ENCODE measurements around the gene SIRPA. TPM values are rescaled to one million over a fixed set of nuclear protein-coding genes. Genes with fewer than 3 reads are reported as not detected.

The SIRPA gene
- total RNA-seq, 1 experiment from 2014 or later, result 37.7 TPM

DNA sequence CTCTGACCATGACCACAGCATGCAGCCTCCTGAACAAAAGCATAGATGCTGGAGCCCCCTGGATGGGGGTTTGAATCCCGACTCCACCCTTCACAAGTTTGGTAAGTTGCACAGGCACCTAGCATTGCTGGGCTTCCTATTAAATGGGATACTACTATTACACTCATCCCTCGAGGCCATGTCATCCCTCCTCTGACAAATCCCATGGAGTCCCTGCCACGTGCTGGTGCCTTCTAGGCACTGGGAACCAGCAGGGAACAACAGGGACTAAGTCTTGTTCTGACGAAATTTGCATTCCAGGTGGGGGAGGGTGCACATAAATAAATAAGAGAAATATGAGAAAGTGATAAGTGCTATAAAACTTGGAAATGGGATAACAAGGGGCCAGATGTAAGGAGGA, 15.3 kb upstream of the SIRPA start:
- H3K36me3 ChIP-seq, result no peaks in the 10 kb centered on the region
- no peaks in the 10 kb centered on the region for H3K9me3 ChIP-seq
- DNase-seq, result no peak
- H3K4me3 ChIP-seq, result no peak overlapping the region
- no peaks in the 10 kb centered on the region for H3K27me3 ChIP-seq

DNA sequence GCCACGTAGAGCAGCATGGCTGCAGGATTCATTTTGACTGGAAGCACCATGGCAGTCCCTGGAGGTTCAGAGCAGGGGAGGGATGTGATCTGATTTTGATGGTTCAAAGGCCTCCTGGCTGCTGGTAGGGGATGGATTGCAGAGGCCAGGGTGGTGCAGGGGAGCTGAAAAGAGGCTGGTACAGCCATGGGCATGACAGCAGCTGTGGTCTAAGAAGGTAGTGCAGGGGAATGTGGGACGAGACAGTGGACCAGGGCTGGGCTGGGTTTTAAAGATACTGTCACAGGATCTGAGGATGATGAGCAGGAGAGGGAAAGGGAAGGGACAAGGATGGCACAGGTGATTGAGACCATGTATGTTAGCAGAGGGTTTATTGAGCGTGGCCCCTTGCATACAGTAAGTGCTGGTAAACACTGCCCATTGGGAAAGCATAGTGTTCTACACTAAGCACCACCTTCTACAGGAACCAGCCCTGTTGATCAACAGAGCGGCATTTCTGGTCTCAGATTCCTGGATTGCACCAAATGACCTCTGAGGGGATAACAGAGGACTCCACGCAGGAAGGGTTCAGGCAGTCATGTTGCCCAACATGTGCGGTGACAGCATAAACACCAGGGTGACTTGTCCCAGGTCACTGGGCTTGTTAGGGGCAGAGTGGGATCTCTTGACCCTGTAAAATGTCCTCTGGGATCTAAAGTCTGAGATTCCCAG, 14.5 kb upstream of the SIRPA start:
- Histone ChIP-seq H3K9me3 (no peaks in the 10 kb centered on the region), H3K27me3 (no peaks in the 10 kb centered on the region), H3K36me3 (no peaks in the 10 kb centered on the region), H3K4me3 (no peak overlapping the region)
- no peak for DNase-seq

DNA sequence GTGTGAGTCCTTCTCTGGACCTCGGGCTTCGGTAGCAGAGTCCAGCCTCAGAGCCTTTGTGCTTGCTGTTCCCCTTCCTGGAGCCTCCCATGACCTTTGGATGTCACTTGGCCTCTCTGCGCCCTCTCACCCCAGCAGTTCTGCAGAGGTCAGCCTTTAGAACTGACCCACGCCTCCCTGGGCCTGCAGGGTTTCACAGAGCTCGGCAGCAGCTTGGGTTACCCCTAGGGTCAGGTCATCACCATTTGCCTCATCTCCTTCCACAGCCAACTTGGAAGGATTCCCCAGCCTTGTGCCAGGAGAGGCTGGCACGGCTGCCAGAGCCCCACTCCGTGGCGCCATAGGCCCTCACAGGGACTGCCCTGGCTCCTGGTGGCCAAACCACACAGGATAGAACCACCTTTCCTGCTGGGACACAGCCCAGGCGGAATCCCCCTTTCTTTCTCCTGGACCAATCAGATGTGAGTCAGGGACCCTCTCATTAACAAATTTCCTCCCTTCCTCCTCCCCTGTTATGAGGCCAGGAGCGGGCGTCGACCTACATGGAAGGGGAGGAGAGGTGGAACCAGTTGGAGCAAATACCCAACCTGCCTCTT, 13.9 kb upstream of the SIRPA start:
- Histone ChIP-seq H3K27me3 (no peaks in the 10 kb centered on the region), H3K4me3 (no peak overlapping the region), H3K36me3 (no peaks in the 10 kb centered on the region), H3K9me3 (no peaks in the 10 kb centered on the region)
- DNase-seq, result peak; percentile 89

DNA sequence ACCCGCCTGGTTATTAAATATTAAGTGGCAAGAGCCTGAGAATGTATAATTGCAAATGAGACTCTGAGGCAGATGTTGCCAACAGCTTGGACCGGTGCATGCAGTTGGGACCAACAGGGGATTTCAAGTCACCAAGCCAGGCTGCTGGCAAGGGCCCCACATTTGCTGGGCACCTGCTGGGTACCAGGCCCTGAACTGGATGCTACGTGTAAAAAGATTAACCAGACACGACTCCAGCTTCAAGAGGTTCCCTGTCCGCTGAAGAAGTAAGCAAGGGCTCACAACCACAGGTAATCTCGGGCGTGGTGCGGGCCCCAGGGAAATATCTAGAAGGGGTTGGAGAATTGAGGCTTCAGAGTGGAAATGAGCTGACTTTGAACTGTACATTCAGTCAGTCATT, 13.2 kb upstream of the SIRPA start:
- Histone ChIP-seq H3K27me3 (no peaks in the 10 kb centered on the region), H3K36me3 (no peaks in the 10 kb centered on the region), H3K4me3 (no peak overlapping the region), H3K9me3 (no peaks in the 10 kb centered on the region)
- DNase-seq, result no peak

DNA sequence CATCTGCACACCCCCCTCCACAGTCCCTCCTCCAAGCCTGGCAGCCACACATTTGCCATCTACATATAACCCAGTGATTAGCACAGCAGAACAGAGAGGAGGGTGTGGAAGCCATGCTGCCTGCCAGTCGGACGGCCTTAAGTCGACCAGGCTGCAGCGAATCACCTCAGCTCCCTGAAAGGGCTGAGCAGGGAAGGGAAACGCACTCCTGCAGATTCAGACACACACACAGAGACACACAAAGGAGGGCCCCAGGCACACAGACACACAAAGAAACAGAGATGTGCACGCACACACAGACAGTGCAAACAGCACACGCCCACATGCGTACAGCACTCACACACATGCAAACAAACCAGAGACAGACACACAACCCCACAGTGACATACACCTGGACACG, 11.2 kb upstream of the SIRPA start:
- H3K9me3 ChIP-seq, result no peaks in the 10 kb centered on the region
- DNase-seq, result no peak
- H3K27me3 ChIP-seq, result no peaks in the 10 kb centered on the region
- H3K4me3 ChIP-seq, result no peak overlapping the region
- no peaks in the 10 kb centered on the region for H3K36me3 ChIP-seq

DNA sequence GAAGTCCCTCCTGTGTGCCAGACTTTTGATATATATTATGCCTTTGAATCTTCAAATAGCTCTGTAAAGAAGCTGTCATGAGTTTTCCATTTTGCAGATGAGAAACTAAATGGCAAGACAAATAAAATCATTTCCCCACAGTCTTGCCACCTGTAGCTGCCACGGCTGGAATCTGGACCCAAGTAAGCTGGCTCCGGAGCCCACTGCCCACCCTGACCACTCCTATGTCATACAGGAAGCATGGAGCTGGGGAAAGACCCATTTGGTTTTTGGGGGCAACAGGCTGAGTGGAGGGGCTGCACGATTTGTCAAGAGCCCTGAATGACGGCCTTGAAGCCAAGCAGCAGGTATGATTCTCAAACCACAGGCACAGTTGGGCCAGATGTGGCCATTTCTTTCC, 10.0 kb upstream of the SIRPA start:
- no peaks in the 10 kb centered on the region for H3K9me3 ChIP-seq
- H3K36me3 ChIP-seq, result no peaks in the 10 kb centered on the region
- no peaks in the 10 kb centered on the region for H3K27me3 ChIP-seq
- H3K4me3 ChIP-seq, result no peak overlapping the region
- no peak for DNase-seq

DNA sequence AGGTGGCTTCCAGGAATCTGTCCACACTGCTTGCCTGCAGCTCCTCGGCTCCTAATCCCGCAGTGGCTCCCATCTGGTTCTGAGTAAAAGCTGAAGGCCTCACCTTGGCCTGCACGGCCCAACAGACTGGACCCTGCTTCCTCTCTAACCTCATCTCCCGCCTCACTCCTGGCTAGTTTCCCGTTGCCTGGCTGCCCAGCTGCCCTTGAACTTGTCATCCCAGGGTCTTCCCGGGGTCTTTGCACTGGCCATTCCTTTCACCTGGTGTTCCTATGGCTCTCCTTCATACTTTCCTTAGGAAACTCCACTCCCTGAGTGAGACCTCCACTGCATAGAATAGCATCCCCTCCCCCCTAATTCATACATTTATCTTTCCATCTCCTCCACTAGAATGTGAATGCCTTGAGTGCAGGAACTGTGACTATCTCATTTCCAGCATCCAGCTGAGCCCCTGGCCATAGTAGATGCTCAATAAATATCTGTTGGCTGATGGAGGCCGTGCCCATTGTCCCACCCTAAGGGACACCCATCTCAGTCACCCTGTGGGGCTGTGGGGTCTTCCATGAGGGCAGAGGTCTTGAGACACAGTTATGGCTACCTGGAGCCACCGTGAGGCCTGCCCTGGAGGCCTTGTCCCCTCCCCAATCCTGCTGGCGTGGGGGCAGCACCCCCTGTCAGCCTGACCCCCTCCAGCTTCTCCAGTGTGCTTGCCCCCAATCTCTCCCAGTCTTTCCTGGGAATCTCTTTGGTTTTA, 9.1 kb upstream of the SIRPA start:
- H3K4me3 ChIP-seq, result no peak overlapping the region
- H3K9me3 ChIP-seq, result no peaks in the 10 kb centered on the region
- DNase-seq, result no peak
- no peaks in the 10 kb centered on the region for H3K27me3 ChIP-seq
- no peaks in the 10 kb centered on the region; the same call in 1 of the 2 replicates for H3K36me3 ChIP-seq

DNA sequence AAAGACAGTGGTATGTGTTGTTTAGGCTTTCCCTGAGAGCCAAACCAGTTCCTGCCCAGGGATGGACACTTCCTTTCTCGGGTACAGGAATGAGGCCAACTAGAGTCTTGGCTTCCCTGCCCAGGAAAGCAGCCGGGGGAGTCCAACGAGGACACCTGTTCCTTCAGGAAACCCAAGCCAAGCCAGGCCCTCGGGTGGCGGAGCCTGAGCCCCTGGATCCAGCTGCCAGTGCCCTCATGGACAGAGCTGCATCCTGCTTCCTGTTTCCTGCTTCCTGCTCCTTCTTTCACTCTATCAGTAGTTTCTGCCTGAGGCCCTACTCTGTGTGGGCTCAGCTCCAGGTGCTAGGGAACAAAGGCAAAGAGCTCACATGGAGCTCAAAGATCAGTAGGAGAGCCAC, 7.9 kb upstream of the SIRPA start:
- peak; percentile 47 for DNase-seq
- H3K4me3 ChIP-seq, result no peak overlapping the region
- no peaks in the 10 kb centered on the region for H3K9me3 ChIP-seq
- H3K36me3 ChIP-seq, result peaks cover 4% of the 10 kb centered on the region; the same call in 1 of the 2 replicates
- H3K27me3 ChIP-seq, result no peaks in the 10 kb centered on the region

DNA sequence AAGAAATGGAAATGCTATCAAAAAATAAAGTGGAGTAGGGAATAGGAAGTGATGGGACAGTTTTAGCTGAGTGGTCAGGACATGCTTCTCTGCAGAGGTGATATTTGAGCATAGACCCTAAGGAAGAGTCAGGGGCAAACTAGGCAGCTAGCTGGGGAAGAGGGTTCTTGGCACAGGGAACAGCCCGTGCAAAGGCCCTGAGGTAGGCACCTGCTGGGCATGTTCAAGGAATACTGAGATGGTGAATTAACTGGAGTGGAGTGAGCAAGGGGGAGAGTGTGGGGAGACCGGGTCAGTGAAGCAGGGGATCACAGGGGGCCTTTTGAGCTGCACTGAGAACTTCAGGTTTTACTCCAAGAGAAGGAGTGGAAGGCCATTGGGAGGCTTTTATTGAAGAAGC, 7.5 kb upstream of the SIRPA start:
- Histone ChIP-seq H3K4me3 (no peak overlapping the region), H3K9me3 (no peaks in the 10 kb centered on the region)
- DNase-seq, result no peak

DNA sequence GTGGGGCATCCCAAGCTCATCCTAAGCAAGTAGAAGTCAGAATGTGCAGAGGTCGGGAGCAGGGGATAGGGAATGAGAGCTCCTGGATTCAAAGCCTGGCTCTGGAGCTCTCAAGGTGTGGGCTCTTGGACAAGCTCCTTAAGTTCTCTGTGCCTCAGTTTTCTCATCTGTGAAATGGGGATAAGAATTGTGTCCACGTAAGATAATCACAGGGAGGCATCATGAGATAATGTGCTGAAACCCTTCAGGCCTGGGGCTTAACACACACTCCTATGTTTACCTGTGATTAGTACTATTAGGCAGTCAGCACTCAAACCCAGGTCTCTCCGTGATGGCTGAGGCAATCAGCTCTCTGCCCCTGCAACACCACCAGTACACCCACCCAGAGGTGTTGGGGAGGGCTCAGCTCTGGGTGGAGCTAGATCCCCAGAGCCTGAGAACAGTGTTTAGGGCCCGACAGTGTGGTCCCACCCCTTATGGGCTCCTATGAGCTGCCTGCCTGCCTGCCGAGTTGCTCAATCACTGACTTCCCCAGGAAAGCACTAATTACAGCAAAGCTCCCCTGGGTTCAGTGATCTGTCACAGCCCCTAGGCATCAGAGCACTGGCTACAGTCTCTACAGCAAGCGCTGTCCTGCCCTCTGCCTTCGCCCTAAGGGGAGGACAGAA, 6.3 kb upstream of the SIRPA start:
- Histone ChIP-seq H3K27me3 (no peaks in the 10 kb centered on the region), H3K4me3 (no peak overlapping the region), H3K9me3 (no peaks in the 10 kb centered on the region), H3K36me3 (peaks cover 4% of the 10 kb centered on the region; the same call in 1 of the 2 replicates)
- DNase-seq, result no peak

More for the DNA sequence above, 7.5 kb upstream of the SIRPA start:
- no peaks in the 10 kb centered on the region for H3K27me3 ChIP-seq
- H3K36me3 ChIP-seq, result peaks cover 4% of the 10 kb centered on the region; the same call in 1 of the 2 replicates

DNA sequence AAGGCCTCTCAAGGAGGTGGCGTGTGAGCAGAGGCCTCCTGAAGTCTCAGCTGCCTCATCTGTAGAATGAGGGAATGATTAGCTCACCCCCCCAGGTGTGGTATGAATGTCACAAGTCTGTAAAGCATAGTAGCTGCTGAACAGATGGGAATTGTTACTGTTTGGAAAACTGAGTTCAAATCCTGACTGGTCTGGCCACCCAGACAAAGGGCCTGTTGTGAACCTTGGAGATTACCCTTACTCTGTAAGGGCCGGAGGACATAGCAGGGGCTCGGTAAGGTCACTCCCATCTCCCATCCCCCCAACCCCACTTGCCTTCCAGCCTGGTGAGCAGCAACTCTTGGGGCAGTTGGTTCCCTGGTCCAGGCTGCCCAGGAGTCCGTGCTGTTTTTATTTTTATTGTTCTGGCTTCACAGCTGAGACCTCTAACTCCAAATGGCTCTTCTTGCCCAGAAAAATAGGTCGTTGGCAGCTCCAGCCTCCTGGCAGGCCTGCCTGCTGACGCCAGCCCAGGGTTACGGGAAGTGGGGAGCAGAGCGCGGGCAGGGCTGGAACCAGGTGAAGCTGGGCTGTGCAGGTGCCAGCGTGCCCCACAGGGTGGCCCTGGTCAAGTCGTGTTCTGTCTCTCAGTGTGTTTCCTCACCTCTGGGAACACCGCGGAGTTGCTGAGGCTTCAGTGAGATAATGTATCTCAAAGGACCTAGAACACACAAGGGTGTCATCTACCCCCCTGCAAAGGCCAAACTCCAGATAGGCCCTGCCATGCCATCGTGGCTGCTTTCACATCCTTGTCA, 4.5 kb upstream of the SIRPA start:
- Histone ChIP-seq H3K36me3 (peaks cover 4% of the 10 kb centered on the region; the same call in 1 of the 2 replicates), H3K9me3 (no peaks in the 10 kb centered on the region), H3K4me3 (no peak overlapping the region), H3K27me3 (no peaks in the 10 kb centered on the region)
- DNase-seq, result no peak

DNA sequence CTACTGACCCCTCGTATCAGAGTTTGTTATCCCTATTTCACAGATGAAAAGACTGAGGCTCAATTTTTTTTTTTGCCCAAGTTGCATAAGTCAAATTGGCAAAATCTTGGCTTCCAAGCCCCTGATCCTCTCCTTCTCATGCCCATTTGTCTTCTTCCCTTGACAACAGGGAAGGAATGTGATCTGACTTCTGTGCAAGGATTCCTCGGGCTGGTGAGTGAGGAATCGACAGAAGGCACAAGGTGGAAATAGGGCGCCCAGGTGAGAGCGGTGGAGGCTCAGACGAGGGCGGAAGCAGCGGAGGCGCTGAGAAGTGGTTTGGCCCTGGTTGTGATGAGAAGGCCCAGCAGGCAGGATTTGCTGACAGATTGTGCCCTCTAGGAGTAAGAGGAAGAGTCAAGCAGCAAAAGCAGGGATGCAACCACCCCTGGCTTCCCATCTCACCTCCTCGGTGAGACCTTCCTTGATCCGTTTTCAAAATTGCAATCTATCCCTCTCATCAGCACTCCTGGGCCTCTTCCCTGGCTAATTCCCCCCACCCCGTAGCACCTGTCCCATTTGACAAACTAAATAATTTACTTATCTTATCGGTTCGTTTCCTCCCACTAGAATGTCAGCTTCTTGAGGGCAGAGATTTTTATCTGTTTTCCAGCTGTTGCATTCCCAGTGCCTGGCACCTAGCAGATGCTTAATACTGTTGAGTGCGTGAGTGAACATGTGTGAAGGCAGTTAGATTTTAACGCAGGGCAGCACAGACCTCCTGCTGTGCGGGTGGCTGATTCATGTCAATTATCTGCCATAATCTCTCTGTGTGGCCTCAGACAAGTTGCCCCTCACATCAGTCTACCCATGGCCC, 3.7 kb upstream of the SIRPA start:
- no peak for DNase-seq
- no peaks in the 10 kb centered on the region for H3K9me3 ChIP-seq
- no peaks in the 10 kb centered on the region for H3K27me3 ChIP-seq
- no peak overlapping the region for H3K4me3 ChIP-seq
- H3K36me3 ChIP-seq, result peaks cover 4% of the 10 kb centered on the region; the same call in 1 of the 2 replicates

DNA sequence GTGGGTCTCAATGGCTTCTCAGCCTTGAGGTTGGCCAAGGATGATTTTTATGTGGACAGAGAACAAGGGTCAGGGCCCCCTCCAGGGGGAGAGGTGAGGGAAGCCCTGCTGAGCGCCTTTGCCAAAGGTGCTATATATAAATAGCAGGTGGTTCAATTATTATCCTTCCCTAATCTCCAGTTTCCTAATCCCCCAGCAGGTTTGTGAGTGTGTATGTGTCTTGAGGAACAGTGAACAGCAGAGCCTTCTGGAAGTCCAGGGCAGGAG, 3.2 kb upstream of the SIRPA start:
- DNase-seq, result no peak
- no peaks in the 10 kb centered on the region for H3K27me3 ChIP-seq
- peaks cover 4% of the 10 kb centered on the region; the same call in 1 of the 2 replicates for H3K36me3 ChIP-seq
- H3K9me3 ChIP-seq, result no peaks in the 10 kb centered on the region
- H3K4me3 ChIP-seq, result no peak overlapping the region

DNA sequence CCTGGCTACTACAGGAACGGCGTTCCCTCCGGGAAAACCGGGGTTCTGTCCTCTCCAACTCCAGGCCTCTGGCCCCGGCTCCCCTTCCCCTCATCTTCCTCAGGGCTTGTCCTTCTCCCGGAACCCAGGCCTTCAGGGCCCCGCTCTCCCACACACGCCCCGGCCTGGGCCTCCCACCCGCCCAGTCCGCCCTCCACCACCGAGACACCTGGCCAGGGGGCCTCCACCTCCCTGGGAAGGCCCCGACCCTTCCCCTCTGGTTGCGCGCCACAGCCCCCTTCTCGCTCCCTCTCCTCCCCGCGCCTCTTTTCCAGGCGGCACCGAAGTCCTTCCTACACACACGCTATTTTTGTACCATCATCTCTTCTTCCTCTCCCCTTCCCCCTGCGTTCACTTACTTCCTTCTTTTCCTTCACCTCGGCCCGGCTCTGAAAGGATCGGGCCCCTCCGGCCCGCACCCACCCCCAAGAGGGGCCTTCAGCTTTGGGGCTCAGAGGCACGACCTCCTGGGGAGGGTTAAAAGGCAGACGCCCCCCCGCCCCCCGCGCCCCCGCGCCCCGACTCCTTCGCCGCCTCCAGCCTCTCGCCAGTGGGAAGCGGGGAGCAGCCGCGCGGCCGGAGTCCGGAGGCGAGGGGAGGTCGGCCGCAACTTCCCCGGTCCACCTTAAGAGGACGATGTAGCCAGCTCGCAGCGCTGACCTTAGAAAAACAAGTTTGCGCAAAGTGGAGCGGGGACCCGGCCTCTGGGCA, 1.3 kb upstream of the SIRPA start:
- DNase-seq, result no peak
- Histone ChIP-seq H3K27me3 (no peaks in the 10 kb centered on the region), H3K36me3 (peaks cover 8% of the 10 kb centered on the region), H3K4me3 (peak overlapping the region; percentile 69), H3K9me3 (no peaks in the 10 kb centered on the region)

DNA sequence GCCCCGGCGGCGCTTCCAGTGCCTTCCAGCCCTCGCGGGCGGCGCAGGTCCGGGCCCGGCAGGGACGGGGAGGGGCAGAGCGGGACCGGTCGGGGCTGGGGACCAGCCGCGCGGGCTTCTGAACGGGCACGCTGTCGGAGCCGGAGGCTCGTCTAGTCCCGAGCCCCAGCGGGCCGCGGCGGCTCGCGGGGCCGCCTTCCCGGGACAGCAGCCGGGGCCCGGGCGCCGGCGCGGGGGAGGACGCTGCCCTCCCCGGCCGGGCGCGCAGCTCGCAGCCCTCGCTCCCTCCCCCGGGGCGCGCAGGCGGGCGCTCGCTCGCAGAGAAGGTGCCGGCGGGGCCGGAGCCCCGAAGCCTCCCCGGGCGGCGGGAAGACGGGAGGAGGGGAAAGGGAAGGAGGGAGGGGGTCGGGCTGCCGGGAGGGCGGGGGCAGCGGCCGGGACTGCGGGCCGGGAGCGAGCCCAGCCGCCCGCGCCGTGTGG, 696 bp upstream of the SIRPA start:
- peaks cover 8% of the 10 kb centered on the region for H3K36me3 ChIP-seq
- no peaks in the 10 kb centered on the region for H3K9me3 ChIP-seq
- no peaks in the 10 kb centered on the region for H3K27me3 ChIP-seq
- H3K4me3 ChIP-seq, result peak overlapping the region; percentile 69
- peak; percentile 41 for DNase-seq
